Smooth muscle cell (in vitro differentiated cells): ENCODE measurements around the gene FAM3A. TPM values are rescaled to one million over a fixed set of nuclear protein-coding genes. Genes with fewer than 3 reads are reported as not detected.

Source experiments
- DNase-seq: peaks from one replicate; lab custom pipeline; 2025; ENCODE audit not compliant: unreplicated experiment; lab: John Stamatoyannopoulos, UW
- H2AFZ ChIP-seq: fragments of 200-600 bp; sonication (generic); 2 replicates; pipeline ENCODE4 v1.6.0; 2016; ENCODE audit warnings: antibody characterized with exemption, low read depth, mild to moderate bottlenecking
- H3F3A ChIP-seq: fragments of 200-600 bp; sonication (generic); 2 replicates; pipeline ENCODE4 v1.6.0; 2017; ENCODE audit warnings: antibody characterized with exemption, low read depth
- H3K27ac ChIP-seq: fragments of 200-600 bp; sonication (generic); 2 replicates; pipeline ENCODE4 v1.5.1; 2016; ENCODE audit warnings: low read depth, mild to moderate bottlenecking
- H3K27me3 ChIP-seq: fragments of 200-600 bp; sonication (generic); 2 replicates; pipeline ENCODE4 v1.6.1; 2016; ENCODE audit warnings: low read depth, mild to moderate bottlenecking
- H3K36me3 ChIP-seq: fragments of 200-600 bp; sonication (generic); 2 replicates; pipeline ENCODE4 v1.5.1; 2016; ENCODE audit warnings: low read depth
- H3K4me1 ChIP-seq: fragments of 200-600 bp; sonication (generic); 2 replicates; pipeline ENCODE4 v1.5.1; 2016; ENCODE audit warnings: low read depth
- H3K4me2 ChIP-seq: fragments of 200-600 bp; sonication (generic); 2 replicates; pipeline ENCODE4 v1.6.0; 2016; ENCODE audit warnings: mild to moderate bottlenecking
- H3K4me3 ChIP-seq: fragments of 200-600 bp; sonication (generic); 2 replicates; pipeline ENCODE4 v1.5.1; 2016; ENCODE audit warnings: mild to moderate bottlenecking
- H3K79me2 ChIP-seq: fragments of 200-600 bp; sonication (generic); 2 replicates; pipeline ENCODE4 v1.6.0; 2016; ENCODE audit warnings: low read depth, mild to moderate bottlenecking
- H3K9ac ChIP-seq: fragments of 200-600 bp; sonication (generic); 2 replicates; pipeline ENCODE4 v1.6.0; 2016; ENCODE audit warnings: low read depth
- H3K9me3 ChIP-seq: fragments of 200-600 bp; sonication (generic); replicated peaks from 2 replicates; pipeline ENCODE4 v1.5.1; 2016; ENCODE audit warnings: low read depth
- H4K20me1 ChIP-seq: fragments of 200-600 bp; sonication (generic); 2 replicates; pipeline ENCODE4 v1.6.0; 2016; ENCODE audit warnings: low read depth
- WGBS: methylation state at CpG from one replicate; pipeline ENCODE4 v1.1.7; 2016; ENCODE audit warnings: low lambda C conversion rate; 5-methylcytosine and 5-hydroxymethylcytosine counted together
- polyA plus RNA-seq: library from polyadenylated mRNA; unstranded; fragments of >200 nt; fragmentation: Nextera tagmentation; extraction: Ambion mirVana; gene quantifications from 2 replicates; pipeline ENCODE4 v1.2.1, GENCODE V29; 2016
- total RNA-seq: library from RNA; depleted of rRNA; stranded (reverse); fragments of >200 nt; gene quantifications from 2 replicates; pipeline ENCODE4 v1.2.3, GENCODE V29; 2014
- TF ChIP-seq, protein P1 (sequence below): fragments of 200-600 bp; sonication (generic); IDR thresholded peaks from 2 replicates; pipeline ENCODE4 v1.5.1; 2017; ENCODE audit warnings: borderline replicate concordance, mild to moderate bottlenecking, antibody characterized with exemption; ENCODE audit not compliant: insufficient read depth, poor library complexity, severe bottlenecking

FAM3A gene
- total and polyA plus RNA-seq, 2 experiments from 2014 or later, result 13.6 to 49.1 TPM

DNA sequence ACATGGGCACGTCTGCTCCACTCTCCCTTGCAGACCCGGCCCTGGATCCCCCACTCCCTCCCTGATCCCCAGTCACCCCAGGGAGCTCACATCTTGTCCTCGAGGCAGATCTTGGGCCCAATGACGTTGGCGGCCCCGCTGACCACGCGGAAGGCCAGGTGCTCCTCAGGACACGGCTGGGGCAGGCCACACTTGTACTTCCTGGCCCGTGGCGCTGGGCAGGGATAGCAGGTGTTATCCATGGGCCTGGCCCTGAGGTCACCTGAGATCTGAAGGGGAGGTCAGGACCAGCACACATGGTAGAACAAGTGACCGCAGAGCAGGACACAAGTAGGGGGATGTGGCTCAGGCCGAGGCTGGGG, 7.7 kb downstream of the FAM3A start:
- no peaks in the 10 kb centered on the region for H3K9me3 ChIP-seq
- 88% methylated on average over 11 of the region's 13 CpGs for WGBS
- H2AFZ ChIP-seq, result no peak overlapping the region
- no peak overlapping the region for H3K27ac ChIP-seq
- no peak overlapping the region for H3K4me3 ChIP-seq
- no peak overlapping the region for H3K4me2 ChIP-seq
- H3K36me3 ChIP-seq, result no peaks in the 10 kb centered on the region
- peaks cover 2% of the 10 kb centered on the region for H3F3A ChIP-seq
- no peaks in the 10 kb centered on the region for H3K4me1 ChIP-seq
- DNase-seq, result no peak
- TF ChIP-seq, protein P1, sequence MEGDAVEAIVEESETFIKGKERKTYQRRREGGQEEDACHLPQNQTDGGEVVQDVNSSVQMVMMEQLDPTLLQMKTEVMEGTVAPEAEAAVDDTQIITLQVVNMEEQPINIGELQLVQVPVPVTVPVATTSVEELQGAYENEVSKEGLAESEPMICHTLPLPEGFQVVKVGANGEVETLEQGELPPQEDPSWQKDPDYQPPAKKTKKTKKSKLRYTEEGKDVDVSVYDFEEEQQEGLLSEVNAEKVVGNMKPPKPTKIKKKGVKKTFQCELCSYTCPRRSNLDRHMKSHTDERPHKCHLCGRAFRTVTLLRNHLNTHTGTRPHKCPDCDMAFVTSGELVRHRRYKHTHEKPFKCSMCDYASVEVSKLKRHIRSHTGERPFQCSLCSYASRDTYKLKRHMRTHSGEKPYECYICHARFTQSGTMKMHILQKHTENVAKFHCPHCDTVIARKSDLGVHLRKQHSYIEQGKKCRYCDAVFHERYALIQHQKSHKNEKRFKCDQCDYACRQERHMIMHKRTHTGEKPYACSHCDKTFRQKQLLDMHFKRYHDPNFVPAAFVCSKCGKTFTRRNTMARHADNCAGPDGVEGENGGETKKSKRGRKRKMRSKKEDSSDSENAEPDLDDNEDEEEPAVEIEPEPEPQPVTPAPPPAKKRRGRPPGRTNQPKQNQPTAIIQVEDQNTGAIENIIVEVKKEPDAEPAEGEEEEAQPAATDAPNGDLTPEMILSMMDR, result no peak
- no peaks in the 10 kb centered on the region for H4K20me1 ChIP-seq
- H3K27me3 ChIP-seq, result no peaks in the 10 kb centered on the region
- H3K79me2 ChIP-seq, result no peaks in the 10 kb centered on the region
- no peak overlapping the region for H3K9ac ChIP-seq

DNA sequence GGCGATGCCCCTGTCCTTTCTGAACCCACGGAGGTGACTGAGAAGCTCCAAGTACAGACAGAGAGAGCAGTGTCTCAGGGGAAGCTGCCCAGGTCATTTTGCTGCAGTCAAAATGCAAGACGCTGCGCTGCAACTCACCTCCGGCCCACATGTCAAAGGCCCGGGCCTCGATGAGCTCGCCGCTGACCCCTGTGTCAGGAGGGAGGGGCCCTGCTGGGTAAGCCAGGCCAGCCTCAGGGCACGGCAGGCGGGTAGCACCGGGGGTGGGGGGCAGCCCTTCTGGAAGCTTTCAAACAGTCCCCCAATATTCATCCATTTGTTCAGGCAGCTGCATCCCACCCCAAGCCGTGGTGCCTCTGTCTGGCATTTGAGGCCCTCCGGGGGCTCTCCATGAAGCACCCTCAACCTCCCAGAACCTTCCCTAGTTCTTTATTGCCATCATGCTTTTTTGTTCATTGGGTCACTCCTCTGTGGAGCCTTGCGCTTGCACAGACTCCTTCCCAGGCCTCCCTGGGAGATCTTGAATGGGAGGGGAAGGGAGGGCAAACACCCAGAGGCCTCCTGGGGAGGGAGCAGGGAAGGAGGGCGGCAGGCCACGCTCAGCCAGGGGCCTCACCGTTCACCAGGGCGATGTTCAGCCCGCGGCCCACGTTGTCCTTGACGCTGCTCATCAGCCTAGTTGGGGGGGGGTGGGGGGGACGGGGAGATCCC, 8.2 kb downstream of the FAM3A start:
- WGBS, result 93% methylated on average over 23 of the region's 24 CpGs

DNA sequence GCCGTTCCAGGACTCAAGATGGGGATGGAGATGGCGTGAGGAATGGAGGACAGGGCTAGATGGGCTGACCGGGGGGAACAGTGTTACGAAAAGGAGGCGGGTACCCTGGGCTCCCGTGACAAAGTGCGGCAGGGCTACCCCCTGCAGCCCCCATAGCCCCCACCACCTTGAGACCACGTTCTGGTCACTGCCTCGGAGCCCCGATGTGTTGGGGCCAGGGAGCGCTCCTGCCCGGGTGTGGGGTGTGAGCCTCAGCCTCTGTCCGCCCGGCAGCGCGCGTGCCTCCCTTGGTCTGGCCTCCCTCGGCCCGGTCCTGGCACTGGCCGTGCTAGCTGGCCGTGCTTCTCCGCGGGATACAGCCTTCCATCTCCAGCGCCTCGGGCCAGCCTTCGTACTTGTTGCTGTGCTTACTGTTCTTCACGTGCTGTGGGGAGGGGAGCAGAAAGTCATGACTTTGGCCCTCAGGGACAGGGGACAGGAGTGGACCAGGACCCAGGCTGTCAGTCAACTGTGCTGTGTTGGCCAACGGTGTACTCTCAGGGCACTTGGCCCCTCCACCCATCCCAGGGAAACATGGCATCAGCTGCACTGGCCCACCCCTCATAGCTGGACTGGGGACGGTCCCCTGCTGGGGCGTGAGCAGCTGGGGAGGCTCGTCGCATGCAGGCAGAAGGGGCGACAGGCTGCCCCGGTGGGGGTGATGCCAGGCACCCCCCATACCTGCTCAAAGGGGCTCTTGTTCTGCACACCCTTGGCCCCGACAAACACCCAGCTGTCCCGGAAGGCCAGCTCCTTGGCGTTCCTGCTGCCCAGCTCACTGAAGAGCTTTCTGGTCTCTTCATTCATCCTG, 9.3 kb downstream of the FAM3A start:
- no peak overlapping the region for H2AFZ ChIP-seq
- TF ChIP-seq, protein P1, result no peak
- 86% methylated on average over 31 of the region's 37 CpGs for WGBS

More for the DNA sequence above, 8.2 kb downstream of the FAM3A start:
- no peaks in the 10 kb centered on the region for H3K36me3 ChIP-seq
- no peak overlapping the region for H3K27ac ChIP-seq
- no peaks in the 10 kb centered on the region for H3K9me3 ChIP-seq
- TF ChIP-seq, protein P1, result no peak
- H3K4me2 ChIP-seq, result no peak overlapping the region
- H3K4me1 ChIP-seq, result no peaks in the 10 kb centered on the region
- H3K4me3 ChIP-seq, result no peak overlapping the region
- H4K20me1 ChIP-seq, result no peaks in the 10 kb centered on the region
- no peak overlapping the region for H3K9ac ChIP-seq
- no peak for DNase-seq
- peaks cover 2% of the 10 kb centered on the region for H3F3A ChIP-seq
- H2AFZ ChIP-seq, result no peak overlapping the region
- H3K79me2 ChIP-seq, result no peaks in the 10 kb centered on the region
- H3K27me3 ChIP-seq, result no peaks in the 10 kb centered on the region

More for the DNA sequence above, 9.3 kb downstream of the FAM3A start:
- no peak overlapping the region for H3K4me3 ChIP-seq
- no peak for DNase-seq
- peaks cover 2% of the 10 kb centered on the region for H3F3A ChIP-seq
- no peaks in the 10 kb centered on the region for H3K9me3 ChIP-seq
- H3K27ac ChIP-seq, result peak overlapping the region; percentile 82
- H3K4me1 ChIP-seq, result no peaks in the 10 kb centered on the region
- H3K27me3 ChIP-seq, result no peaks in the 10 kb centered on the region
- no peaks in the 10 kb centered on the region for H3K79me2 ChIP-seq
- H3K36me3 ChIP-seq, result no peaks in the 10 kb centered on the region
- H3K9ac ChIP-seq, result no peak overlapping the region
- H3K4me2 ChIP-seq, result no peak overlapping the region
- H4K20me1 ChIP-seq, result no peaks in the 10 kb centered on the region
